OCI-LY7 (cell line): Measurements from ENCODE around the gene PDZRN3. TPM values are rescaled to one million over a fixed set of nuclear protein-coding genes. Genes with fewer than 3 reads are reported as not detected.

Source experiments
- BruUV-seq: library from RNA; stranded (reverse); fragments of 400-500 nt; replicated peaks from 2 replicates; lab custom pipeline; 2021; lab: Mats Ljungman, UMichigan
- CTCF ChIA-PET: fragments of 300-600 bp; sonication (Branson Sonifier 250); formaldehyde crosslinking; loops from one replicate; lab custom pipeline; 2022; ENCODE audit warnings: antibody characterized with exemption; ENCODE audit not compliant: unreplicated experiment; lab: Charles Lee
- POLR2A ChIA-PET: fragments of 300-600 bp; sonication (Branson Sonifier 250); formaldehyde crosslinking; loops from one replicate; lab custom pipeline; 2022; ENCODE audit warnings: antibody characterized with exemption; lab: Charles Lee
- DNase-seq: peaks from one replicate; pipeline ENCODE4 v3.0.0-alpha.2; 2015; ENCODE audit warnings: low spot score
- H2AFZ ChIP-seq: fragments of 200-600 bp; sonication (generic), shearing (Covaris generic); 2 replicates; pipeline ENCODE4 v1.6.1; 2014; ENCODE audit warnings: mild to moderate bottlenecking, antibody characterized with exemption, low read length, moderate library complexity
- H3K27ac ChIP-seq: fragments of 200-600 bp; sonication (generic); 2 replicates; pipeline ENCODE4 v1.5.1; 2014; ENCODE audit warnings: mixed run types, low read depth, mild to moderate bottlenecking, moderate library complexity, low read length, inconsistent platforms; ENCODE audit not compliant: poor library complexity, severe bottlenecking
- H3K36me3 ChIP-seq: fragments of 200-600 bp; sonication (generic); 2 replicates; pipeline ENCODE4 v1.6.1; 2014; ENCODE audit warnings: mild to moderate bottlenecking, antibody characterized with exemption, low read length, moderate library complexity, mixed read lengths; ENCODE audit not compliant: insufficient read depth
- H3K4me1 ChIP-seq: fragments of 200-600 bp; sonication (generic); 2 replicates; pipeline ENCODE4 v1.5.1; 2014; ENCODE audit warnings: mild to moderate bottlenecking, low read length; ENCODE audit not compliant: insufficient read depth, poor library complexity, severe bottlenecking
- H3K4me2 ChIP-seq: fragments of 200-600 bp; sonication (generic); 2 replicates; pipeline ENCODE4 v1.6.1; 2014; ENCODE audit warnings: mild to moderate bottlenecking, low read length
- H3K4me3 ChIP-seq: fragments of 200-600 bp; sonication (generic); 2 replicates; pipeline ENCODE4 v1.5.1; 2014; ENCODE audit warnings: mild to moderate bottlenecking, low read depth, low read length; ENCODE audit not compliant: poor library complexity, severe bottlenecking
- H3K79me2 ChIP-seq: fragments of 200-600 bp; sonication (generic); 2 replicates; pipeline ENCODE4 v1.6.1; 2016; ENCODE audit warnings: low read depth, mild to moderate bottlenecking, low read length, moderate library complexity, mixed read lengths; ENCODE audit not compliant: insufficient read depth
- H3K9me2 ChIP-seq: fragments of 200-600 bp; sonication (generic); 2 replicates; pipeline ENCODE4 v1.6.1; 2016; ENCODE audit warnings: mild to moderate bottlenecking, low read length, mixed read lengths; ENCODE audit not compliant: insufficient read depth
- H3K9me3 ChIP-seq: fragments of 200-600 bp; sonication (generic); 2 replicates; pipeline ENCODE4 v1.6.1; 2014; ENCODE audit warnings: mild to moderate bottlenecking, mixed run types, low read length, mixed read lengths
- H4K20me1 ChIP-seq: fragments of 200-600 bp; sonication (generic); 2 replicates; pipeline ENCODE4 v1.6.1; 2014; ENCODE audit warnings: mild to moderate bottlenecking, antibody characterized with exemption, low read length, moderate library complexity, mixed read lengths; ENCODE audit not compliant: insufficient read depth
- CTCF ChIP-seq: fragments of 200-600 bp; sonication (generic); conservative IDR thresholded peaks from 2 replicates; pipeline ENCODE4 v1.5.1; 2014; ENCODE audit warnings: mild to moderate bottlenecking, antibody characterized with exemption, low read length, moderate library complexity, mixed read lengths
- EZH2phosphoT487 ChIP-seq: fragments of 200-600 bp; sonication (generic); IDR thresholded peaks from 2 replicates; pipeline ENCODE4 v1.6.1; 2018; ENCODE audit warnings: low read depth, borderline replicate concordance, mild to moderate bottlenecking, mixed run types, antibody characterized with exemption, low read length, moderate library complexity, mixed read lengths
- intact Hi-C: fragments of 100-400 bp; cut with micrococcal nuclease; formaldehyde crosslinking; loops from one replicate; pipeline ENCODE4 v1.10.0; 2022; ENCODE audit not compliant: unreplicated experiment
- total RNA-seq, 2 experiments: library from RNA; depleted of rRNA in 1 of 2; stranded (reverse); fragments of >200 nt in 1 of 2; shearing (Covaris generic) in 1 of 2; gene quantifications; 2 replicates each; pipeline ENCODE4 v1.2.3, GENCODE V29; 2014 to 2022

Gene PDZRN3
- total RNA-seq, 2 experiments from 2014 or later: 0.95 TPM; not detected in 1

GRCh38 chr3:73479325-73479724, 145.4 kb downstream of the PDZRN3 start:
- Histone ChIP-seq H3K4me1 (peaks cover 7% of the 10 kb centered on the region), H3K4me2 (no peak overlapping the region), H3K36me3 (no peaks in the 10 kb centered on the region), H3K9me3 (no peaks in the 10 kb centered on the region), H2AFZ (no peak overlapping the region), H3K4me3 (no peak overlapping the region), H3K27ac (no peak overlapping the region), H4K20me1 (no peaks in the 10 kb centered on the region), H3K79me2 (no peaks in the 10 kb centered on the region), H3K9me2 (no peaks in the 10 kb centered on the region)
- ChIA-PET CTCF (no interaction called here), POLR2A (interaction anchor here (0.7 kb wide), 1 partner anchor 46 kb away, joined by 3 read pairs; no protein-coding TSS in a partner anchor)
- no peak for TF ChIP-seq CTCF
- no peak for TF ChIP-seq EZH2phosphoT487
- intact Hi-C loops: no loop called here
- no peak for DNase-seq
- no TSS peak for BruUV-seq

- DNase-seq: no peak
- Histone ChIP-seq H3K79me2 (no peaks in the 10 kb centered on the region), H2AFZ (no peak overlapping the region), H3K4me1 (peaks cover 5% of the 10 kb centered on the region), H3K36me3 (no peaks in the 10 kb centered on the region), H3K27ac (no peak overlapping the region), H3K9me3 (no peaks in the 10 kb centered on the region), H3K9me2 (no peaks in the 10 kb centered on the region), H4K20me1 (no peaks in the 10 kb centered on the region), H3K4me2 (no peak overlapping the region), H3K4me3 (no peak overlapping the region)
- CTCF ChIA-PET: interaction anchor here (0.6 kb wide), 1 partner anchor 627 kb away, joined by 3 read pairs; no protein-coding TSS in a partner anchor
- POLR2A ChIA-PET: no interaction called here
- intact Hi-C loops: no loop called here
- no peak for TF ChIP-seq EZH2phosphoT487
- no peak for TF ChIP-seq CTCF
- no TSS peak for BruUV-seq
These were observed 145.9 kb downstream of the PDZRN3 start for GRCh38 chr3:73478858-73479257.

GRCh38 chr3:73475717-73476116, 149.0 kb downstream of the PDZRN3 start:
- POLR2A ChIA-PET: no interaction called here
- Histone ChIP-seq H3K4me3 (no peak overlapping the region), H3K9me3 (no peaks in the 10 kb centered on the region), H4K20me1 (no peaks in the 10 kb centered on the region), H3K36me3 (no peaks in the 10 kb centered on the region), H3K4me2 (no peak overlapping the region), H2AFZ (no peak overlapping the region), H3K4me1 (peaks cover 5% of the 10 kb centered on the region), H3K79me2 (no peaks in the 10 kb centered on the region), H3K27ac (no peak overlapping the region), H3K9me2 (no peaks in the 10 kb centered on the region)
- no TSS peak for BruUV-seq
- DNase-seq: no peak
- TF ChIP-seq CTCF (no peak), EZH2phosphoT487 (no peak)
- CTCF ChIA-PET: no interaction called here
- intact Hi-C loops: no loop called here
